ENCODE data around the gene HOXA4. TPM values are rescaled to one million over a fixed set of nuclear protein-coding genes. Genes with fewer than 3 reads are reported as not detected.

Gene HOXA4
- polyA plus RNA-seq, 3 donors = 0.48 TPM; not detected in 2

- Histone ChIP-seq H3K4me3 (replicated peaks in 1 of 3; ENCODE audit: low read depth in 2 of 3, low read length in 3 of 3) (no peak overlapping the region), H3K4me1 (ENCODE audit: control insufficient read depth in 1 of 2, insufficient read depth in 2 of 2, low read length in 2 of 2) (peaks cover 12 to 15% of the 10 kb centered on the region in 2 donors), H3K9me3 (replicated peaks in 1 of 2; ENCODE audit: control insufficient read depth in 1 of 2, insufficient read depth in 1 of 2, low read length in 2 of 2) (peaks cover 4 to 18% of the 10 kb centered on the region in 2 donors), H3K27me3 (ENCODE audit: control insufficient read depth in 2 of 2, insufficient read depth in 2 of 2, low read length in 2 of 2) (peaks cover 43 to 69% of the 10 kb centered on the region in 2 donors), H3K27ac (ENCODE audit: low read depth in 1 of 2, low read length in 2 of 2) (no peak overlapping the region), H3K36me3 (replicated peaks in 1 of 2; ENCODE audit: control insufficient read depth in 1 of 2, insufficient read depth in 2 of 2, low read length in 2 of 2) (peaks cover 4 to 21% of the 10 kb centered on the region in 2 donors), H3K79me2 (ENCODE audit: insufficient read depth, low read length) (no peaks in the 10 kb centered on the region), H3K9ac (ENCODE audit: insufficient read depth, low read length, poor library complexity, severe bottlenecking) (no peak overlapping the region), H4K20me1 (ENCODE audit: insufficient read depth, low read length) (peaks cover 57% of the 10 kb centered on the region), H3K4me2 (replicated peaks; ENCODE audit: extremely low read depth, low read length, poor library complexity, severe bottlenecking) (no peak overlapping the region), H2AFZ (ENCODE audit: insufficient read depth, low read depth, low read length, poor library complexity, severe bottlenecking) (no peak overlapping the region)
- intact Hi-C loops (cut with micrococcal nuclease) = no loop called here
- no peak overlapping the region for H3K27ac Mint-ChIP-seq
- WGBS (ENCODE audit: insufficient coverage) = 95% methylated on average over 6 of the region's 13 CpGs
- H3K9me3 Mint-ChIP-seq = peaks cover 0 to 32% (median 22%) of the 10 kb centered on the region in 7 donors
- peaks cover 33 to 34% of the 10 kb centered on the region in 2 donors for H3K36me3 Mint-ChIP-seq
- no peak for DNase-seq
- TF ChIP-seq, protein P1, sequence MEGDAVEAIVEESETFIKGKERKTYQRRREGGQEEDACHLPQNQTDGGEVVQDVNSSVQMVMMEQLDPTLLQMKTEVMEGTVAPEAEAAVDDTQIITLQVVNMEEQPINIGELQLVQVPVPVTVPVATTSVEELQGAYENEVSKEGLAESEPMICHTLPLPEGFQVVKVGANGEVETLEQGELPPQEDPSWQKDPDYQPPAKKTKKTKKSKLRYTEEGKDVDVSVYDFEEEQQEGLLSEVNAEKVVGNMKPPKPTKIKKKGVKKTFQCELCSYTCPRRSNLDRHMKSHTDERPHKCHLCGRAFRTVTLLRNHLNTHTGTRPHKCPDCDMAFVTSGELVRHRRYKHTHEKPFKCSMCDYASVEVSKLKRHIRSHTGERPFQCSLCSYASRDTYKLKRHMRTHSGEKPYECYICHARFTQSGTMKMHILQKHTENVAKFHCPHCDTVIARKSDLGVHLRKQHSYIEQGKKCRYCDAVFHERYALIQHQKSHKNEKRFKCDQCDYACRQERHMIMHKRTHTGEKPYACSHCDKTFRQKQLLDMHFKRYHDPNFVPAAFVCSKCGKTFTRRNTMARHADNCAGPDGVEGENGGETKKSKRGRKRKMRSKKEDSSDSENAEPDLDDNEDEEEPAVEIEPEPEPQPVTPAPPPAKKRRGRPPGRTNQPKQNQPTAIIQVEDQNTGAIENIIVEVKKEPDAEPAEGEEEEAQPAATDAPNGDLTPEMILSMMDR (IDR thresholded peaks at IDR 0.05) = no peak
- peaks cover 58 to 72% (median 65%) of the 10 kb centered on the region in 3 donors for H3K27me3 Mint-ChIP-seq (ENCODE audit: low read depth in 3 of 3)
- H3K4me1 Mint-ChIP-seq = peaks cover 26% of the 10 kb centered on the region
- H3K4me3 Mint-ChIP-seq = peak overlapping the region in 1 of 2 donors; percentile 73
These were observed 26.1 kb downstream of the HOXA4 start for GRCh38 chr7:27104341-27105058.

DNA sequence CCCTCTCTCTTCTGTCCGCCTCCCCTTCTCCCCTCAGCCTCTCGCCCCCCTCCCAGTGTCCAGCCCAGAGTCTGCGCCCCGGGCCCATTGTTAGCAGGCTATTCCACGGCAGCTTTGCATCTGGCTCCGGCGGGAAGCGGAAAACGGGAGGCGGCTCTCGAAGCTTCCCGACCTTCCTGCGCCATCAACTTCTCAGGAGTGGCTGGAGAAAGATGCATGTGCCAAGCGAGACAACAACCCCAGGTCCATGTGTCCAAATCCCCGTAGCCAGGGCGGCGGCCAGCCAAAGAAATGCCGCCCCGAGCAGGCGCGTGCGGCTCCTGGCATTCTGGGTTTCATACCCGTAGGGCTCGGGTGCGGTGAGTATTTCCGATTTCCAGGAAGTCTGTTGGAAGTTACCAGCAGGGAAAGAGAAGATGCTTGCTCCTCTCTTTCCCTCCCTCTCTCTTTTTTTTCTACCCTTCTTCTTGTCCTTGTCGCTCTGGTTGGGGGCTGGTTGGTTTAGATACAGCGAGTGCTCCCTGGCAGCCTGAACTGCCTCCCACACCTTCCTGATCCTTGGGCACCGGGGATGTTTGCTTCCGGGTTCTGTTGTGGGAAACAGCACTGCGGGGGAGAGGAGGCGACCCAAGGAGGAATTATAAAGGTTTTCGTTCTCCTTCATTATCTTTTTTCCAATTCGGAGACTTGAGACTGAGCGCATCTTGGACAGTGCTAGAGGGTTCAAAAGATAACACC is 26.9 kb downstream of the HOXA4 start:
- no peak overlapping the region for H3K27ac ChIP-seq (ENCODE audit: low read depth in 1 of 2, low read length in 2 of 2)
- no peak for DNase-seq
- peaks cover 50 to 77% of the 10 kb centered on the region in 2 donors for H3K27me3 ChIP-seq (ENCODE audit: control insufficient read depth in 2 of 2, insufficient read depth in 2 of 2, low read length in 2 of 2)
- peaks cover 9 to 29% of the 10 kb centered on the region in 2 donors for H3K36me3 ChIP-seq (replicated peaks in 1 of 2; ENCODE audit: control insufficient read depth in 1 of 2, insufficient read depth in 2 of 2, low read length in 2 of 2)
- TF ChIP-seq, protein P1 (IDR thresholded peaks at IDR 0.05) = no peak
- H3K36me3 Mint-ChIP-seq = peaks cover 42 to 43% of the 10 kb centered on the region in 2 donors
- peak overlapping the region in 1 of 2 donors; percentile 88 for H3K4me3 Mint-ChIP-seq
- intact Hi-C loops (cut with micrococcal nuclease) = no loop called here
- peaks cover 16 to 20% of the 10 kb centered on the region in 2 donors for H3K4me1 ChIP-seq (ENCODE audit: control insufficient read depth in 1 of 2, insufficient read depth in 2 of 2, low read length in 2 of 2)
- peak overlapping the region in 1 of 7 donors; percentile 15 for H3K27ac Mint-ChIP-seq
- H3K27me3 Mint-ChIP-seq (ENCODE audit: low read depth in 3 of 3) = peaks cover 64 to 81% (median 74%) of the 10 kb centered on the region in 3 donors
- peaks cover 4% of the 10 kb centered on the region for H3K79me2 ChIP-seq (ENCODE audit: insufficient read depth, low read length)
- H3K9me3 ChIP-seq (replicated peaks in 1 of 2; ENCODE audit: control insufficient read depth in 1 of 2, insufficient read depth in 1 of 2, low read length in 2 of 2) = peaks cover 3 to 24% of the 10 kb centered on the region in 2 donors
- no peak overlapping the region for H3K4me2 ChIP-seq (replicated peaks; ENCODE audit: extremely low read depth, low read length, poor library complexity, severe bottlenecking)
- H3K9ac ChIP-seq (ENCODE audit: insufficient read depth, low read length, poor library complexity, severe bottlenecking) = no peak overlapping the region
- WGBS (ENCODE audit: insufficient coverage) = 59% methylated on average over 19 of the region's 35 CpGs
- H3K4me3 ChIP-seq (replicated peaks in 1 of 3; ENCODE audit: low read depth in 2 of 3, low read length in 3 of 3) = no peak overlapping the region
- H4K20me1 ChIP-seq (ENCODE audit: insufficient read depth, low read length) = peaks cover 66% of the 10 kb centered on the region
- no peak overlapping the region for H2AFZ ChIP-seq (ENCODE audit: insufficient read depth, low read depth, low read length, poor library complexity, severe bottlenecking)
- H3K4me1 Mint-ChIP-seq = peaks cover 32% of the 10 kb centered on the region
- H3K9me3 Mint-ChIP-seq = peaks cover 0 to 39% (median 22%) of the 10 kb centered on the region in 7 donors
